NOMO-1 treated with dmso at 0.1 percent for 144 hours (cell line): Measurements from ENCODE around the gene SEPHS1.
A peak's percentile ranks its signal among the peaks of the same experiment; 100 is the strongest.
"Not testable (repeated sequence)": the region's sequence is repeated elsewhere in the genome, so short reads cannot be mapped to it uniquely, and the experiment has no call there.

ENCODE experiments used
- DNase-seq: peaks from one replicate; lab custom pipeline; 2025; ENCODE audit not compliant: unreplicated experiment; lab: John Stamatoyannopoulos, UW

SEPHS1 gene

GRCh38 chr10:13291821-13292773 lies 56.0 kb downstream of the SEPHS1 start:
- no peak for DNase-seq

- no peak for DNase-seq
Measured at GRCh38 chr10:13291061-13291460, 57.0 kb downstream of the SEPHS1 start.

GRCh38 chr10:13284050-13284449 lies 64.0 kb downstream of the SEPHS1 start:
- no peak for DNase-seq

GRCh38 chr10:13282348-13282747 lies 65.7 kb downstream of the SEPHS1 start:
- DNase-seq: not testable (repeated sequence)

- DNase-seq: no peak
Measured at GRCh38 chr10:13276749-13277365, 71.2 kb downstream of the SEPHS1 start.

- not testable (repeated sequence) for DNase-seq
Measured at GRCh38 chr10:13276146-13276545, 71.9 kb downstream of the SEPHS1 start.

GRCh38 chr10:13272164-13272571 lies 75.9 kb downstream of the SEPHS1 start:
- no peak for DNase-seq

GRCh38 chr10:13271552-13272163 lies 76.4 kb downstream of the SEPHS1 start:
- DNase-seq: no peak

- DNase-seq: peak; percentile 15
Measured at GRCh38 chr10:13270877-13271551, 77.1 kb downstream of the SEPHS1 start.

- DNase-seq: no peak
Measured at GRCh38 chr10:13268841-13269240, 79.3 kb downstream of the SEPHS1 start.

GRCh38 chr10:13268310-13268709 lies 79.8 kb downstream of the SEPHS1 start:
- DNase-seq: no peak
